B cell (primary cell): ENCODE results near the gene KLK1. TPM values are rescaled to one million over a fixed set of nuclear protein-coding genes. Genes with fewer than 3 reads are reported as not detected.

Experiments
- ATAC-seq: fragments of 200-7000 bp; cut with Tn5 transposase; one replicate; pipeline ENCODE4 v1.10.0; 2021; ENCODE audit warnings: low read depth, mild to moderate bottlenecking, moderate number of reproducible peaks, moderate library complexity
- CTCF ChIA-PET: fragments of 350-600 bp; sonication (Branson Sonifier 250); formaldehyde crosslinking; loops from one replicate; lab custom pipeline; 2021; ENCODE audit warnings: antibody characterized with exemption, inconsistent platforms; lab: Charles Lee
- POLR2A ChIA-PET: fragments of 350-600 bp; sonication (Branson Sonifier 250); formaldehyde crosslinking; loops from one replicate; lab custom pipeline; 2021; ENCODE audit warnings: antibody characterized with exemption; lab: Charles Lee
- DNase-seq: peaks from one replicate; pipeline ENCODE4 v3.0.0; 2013
- H2AFZ ChIP-seq: 2 replicates; pipeline ENCODE4 v1.6.1; 2012; ENCODE audit warnings: mild to moderate bottlenecking, low read depth, low read length; ENCODE audit not compliant: insufficient read depth, poor library complexity, severe bottlenecking
- H3K27ac ChIP-seq, 2 donors: 1 replicate in 1 of 2; 2 replicates in 1 of 2; pipeline ENCODE4 v1.5.1; 2012 to 2013; ENCODE audit warnings: low read length in 2 of 2, mild to moderate bottlenecking in 2 of 2, moderate library complexity in 1 of 2
- H3K27me3 ChIP-seq, 4 experiments: fragments of 200-600 bp in 1 of 4; sonication (generic) in 1 of 4; replicated peaks in 1 of 4; 1 replicate in 2 of 4; 2 replicates in 2 of 4; pipeline versions ENCODE4 v1.6.1 to v1.7.0; 2013 to 2016; ENCODE audit warnings: low read length in 3 of 4, mild to moderate bottlenecking in 2 of 4, mixed read lengths in 1 of 4, moderate library complexity in 1 of 4; ENCODE audit not compliant: insufficient read depth in 4 of 4, control insufficient read depth in 3 of 4; ENCODE audit errors: control extremely low read depth in 1 of 4
- H3K36me3 ChIP-seq, 2 experiments: replicated peaks in 1 of 2; 1 replicate in 1 of 2; 2 replicates in 1 of 2; pipeline versions ENCODE4 v1.6.1 to v1.7.1; 2013; ENCODE audit warnings: low read length in 1 of 2; ENCODE audit not compliant: insufficient read depth in 2 of 2, control insufficient read depth in 1 of 2; ENCODE audit errors: control extremely low read depth in 1 of 2, extremely low read depth in 1 of 2
- H3K4me1 ChIP-seq, 2 donors: fragments of 200-600 bp in 1 of 2; sonication (generic) in 1 of 2; 1 replicate in 1 of 2; 2 replicates in 1 of 2; pipeline versions ENCODE4 v1.5.1 to v1.6.1; 2013 to 2017; ENCODE audit warnings: low read length in 2 of 2; ENCODE audit not compliant: control insufficient read depth in 2 of 2, insufficient read depth in 2 of 2
- H3K4me2 ChIP-seq: replicated peaks from 2 replicates; pipeline ENCODE3; 2012; ENCODE audit warnings: mild to moderate bottlenecking, low read depth, low read length; ENCODE audit not compliant: poor library complexity, severe bottlenecking
- H3K4me3 ChIP-seq, 5 experiments: fragments of 200-600 bp in 1 of 5; sonication (generic) in 1 of 5; 1 replicate in 3 of 5; 2 replicates in 2 of 5; pipeline versions ENCODE4 v1.5.1 to v1.7.0; 2011 to 2016; ENCODE audit warnings: low read length in 4 of 5, mild to moderate bottlenecking in 4 of 5, low read depth in 2 of 5, control low read depth in 1 of 5, moderate library complexity in 1 of 5; ENCODE audit not compliant: insufficient read depth in 1 of 5; ENCODE audit errors: control extremely low read depth in 1 of 5, extremely low read depth in 1 of 5
- H3K79me2 ChIP-seq: fragments of 200-600 bp; sonication (generic); one replicate; pipeline ENCODE4 v1.6.0; 2016; ENCODE audit warnings: low read length; ENCODE audit not compliant: control insufficient read depth, insufficient read depth
- H3K9ac ChIP-seq: fragments of 200-600 bp; sonication (generic); 2 replicates; pipeline ENCODE4 v1.6.1; 2017; ENCODE audit warnings: mild to moderate bottlenecking, low read length, moderate library complexity
- H3K9me3 ChIP-seq, 3 donors: one replicate each; pipeline versions ENCODE4 v1.6.1 to v1.7.1; 2013; ENCODE audit warnings: low read length in 2 of 3; ENCODE audit not compliant: control insufficient read depth in 2 of 3, insufficient read depth in 1 of 3; ENCODE audit errors: control extremely low read depth in 1 of 3
- H4K20me1 ChIP-seq: 2 replicates; pipeline ENCODE4 v1.6.0; 2012; ENCODE audit warnings: mild to moderate bottlenecking, low read length; ENCODE audit not compliant: insufficient read depth, control insufficient read depth, poor library complexity, severe bottlenecking
- H3K27ac Mint-ChIP-seq: one replicate; pipeline ENCODE4 v1.8.0; 2021; ENCODE audit warnings: mixed read lengths
- H3K27me3 Mint-ChIP-seq: one replicate; pipeline ENCODE4 v1.8.0; 2021; ENCODE audit warnings: mixed read lengths
- H3K4me1 Mint-ChIP-seq: one replicate; pipeline ENCODE4 v1.8.0; 2021; ENCODE audit warnings: mixed read lengths
- H3K4me3 Mint-ChIP-seq: one replicate; pipeline ENCODE4 v1.8.0; 2021; ENCODE audit warnings: mixed read lengths
- H3K9me3 Mint-ChIP-seq: one replicate; pipeline ENCODE4 v1.8.0; 2022; ENCODE audit warnings: mixed read lengths; ENCODE audit not compliant: insufficient read depth
- CTCF ChIP-seq: fragments of 200-600 bp; IDR thresholded peaks from one replicate; pipeline ENCODE4 v1.8.0; 2022; ENCODE audit warnings: antibody characterized with exemption, mild to moderate bottlenecking
- EZH2 ChIP-seq: IDR thresholded peaks from 2 replicates; pipeline ENCODE4 v1.6.1; 2012; ENCODE audit warnings: borderline replicate concordance, low read depth, mild to moderate bottlenecking, moderate library complexity, low read length; ENCODE audit not compliant: insufficient read depth, poor library complexity, severe bottlenecking
- WGBS: methylation state at CpG from one replicate; pipeline ENCODE4 v1.1.5; 2013; ENCODE audit warnings: missing lambda C conversion rate; ENCODE audit not compliant: insufficient coverage; 5-methylcytosine and 5-hydroxymethylcytosine counted together
- intact Hi-C: fragments of 100-400 bp; cut with micrococcal nuclease; formaldehyde crosslinking; loops from one replicate; pipeline ENCODE4 v1.10.0; 2022
- polyA plus RNA-seq: library from polyadenylated mRNA; depleted of rRNA; stranded (reverse); fragments of >200 nt; gene quantifications from 2 replicates; pipeline ENCODE4 v1.2.3, GENCODE V29; 2012
- total RNA-seq, 2 donors: library from RNA; stranded (reverse); fragments of 120-200 nt in 1 of 2; gene quantifications; 1 replicate in 1 of 2; 2 replicates in 1 of 2; pipeline versions ENCODE4 v1.2.3 to v1.2.4, GENCODE V29; 2013 to 2022

The KLK1 gene
- total and polyA plus RNA-seq, 2 donors (not counting 1 experiment from before 2014, with no cell fraction given) = 9.5 to 15.2 TPM

GRCh38 chr19:50791594-50792271, 31.9 kb downstream of the KLK1 start:
- Mint-ChIP-seq H3K4me3 (no peak overlapping the region), H3K27ac (no peak overlapping the region), H3K4me1 (peaks cover 10% of the 10 kb centered on the region), H3K27me3 (peaks cover 5% of the 10 kb centered on the region), H3K9me3 (no peaks in the 10 kb centered on the region)
- Histone ChIP-seq H3K27ac (no peak overlapping the region), H4K20me1 (no peaks in the 10 kb centered on the region), H3K9ac (no peak overlapping the region), H3K27me3 (no peaks in the 10 kb centered on the region), H3K36me3 (peaks cover 0 to 5% of the 10 kb centered on the region in 2 experiments), H3K4me3 (no peak overlapping the region), H2AFZ (no peak overlapping the region), H3K9me3 (no peaks in the 10 kb centered on the region), H3K79me2 (no peaks in the 10 kb centered on the region), H3K4me2 (no peak overlapping the region), H3K4me1 (peaks cover 4 to 6% of the 10 kb centered on the region in 2 donors)
- no peak for DNase-seq
- TF ChIP-seq CTCF (no peak), EZH2 (no peak)
- CTCF ChIA-PET = interaction anchor here (2.1 to 5.1 kb wide), 2 partner anchors 8 to 131 kb away, joined by 8 to 29 read pairs; no protein-coding TSS in a partner anchor
- 93% methylated on average over 47 of the region's 47 CpGs for WGBS
- ATAC-seq = no peak
- POLR2A ChIA-PET = interaction anchor here (0.6 to 1.0 kb wide), 3 partner anchors 12 to 440 kb away, joined by 3 read pairs; no protein-coding TSS in a partner anchor
- intact Hi-C loops = no loop called here

DNA sequence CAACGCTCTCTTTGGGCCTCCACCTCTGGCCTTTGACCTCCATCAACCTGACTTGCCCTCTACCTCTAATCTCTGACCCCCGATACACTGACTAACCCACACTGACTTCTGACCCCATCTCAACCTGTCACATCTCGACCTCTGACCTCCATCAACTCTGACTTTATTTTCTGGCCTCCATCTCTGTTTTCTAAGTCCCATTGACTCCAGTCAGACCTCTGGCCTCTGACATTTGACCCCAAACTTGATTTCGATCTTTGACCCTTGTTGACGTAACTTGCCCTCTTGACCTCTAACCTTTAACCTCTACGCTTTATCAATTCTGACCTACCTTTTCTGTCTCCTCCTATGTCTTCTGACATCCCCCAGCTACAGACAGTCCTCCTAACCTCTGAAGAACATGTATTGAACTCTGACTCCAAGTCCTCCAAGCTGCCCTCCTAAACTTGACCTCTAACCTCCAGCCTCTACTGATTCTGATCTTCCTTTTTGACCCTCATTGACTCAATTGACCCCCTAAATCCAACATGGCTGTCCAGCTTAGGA, 32.6 kb downstream of the KLK1 start:
- Mint-ChIP-seq H3K4me3 (no peak overlapping the region), H3K27me3 (peaks cover 5% of the 10 kb centered on the region), H3K27ac (no peak overlapping the region), H3K4me1 (peaks cover 10% of the 10 kb centered on the region), H3K9me3 (no peaks in the 10 kb centered on the region)
- Histone ChIP-seq H3K79me2 (no peaks in the 10 kb centered on the region), H3K9me3 (no peaks in the 10 kb centered on the region), H3K4me3 (no peak overlapping the region), H3K27ac (no peak overlapping the region), H2AFZ (no peak overlapping the region), H4K20me1 (no peaks in the 10 kb centered on the region), H3K4me1 (peaks cover 4 to 6% of the 10 kb centered on the region in 2 donors), H3K4me2 (no peak overlapping the region), H3K27me3 (no peaks in the 10 kb centered on the region), H3K9ac (no peak overlapping the region), H3K36me3 (peaks cover 0 to 3% of the 10 kb centered on the region in 2 experiments)
- DNase-seq = no peak
- ATAC-seq = no peak
- CTCF ChIA-PET = no interaction called here
- intact Hi-C loops = no loop called here
- POLR2A ChIA-PET = no interaction called here
- WGBS = 95% methylated on average over 6 of the region's 6 CpGs
- no peak for TF ChIP-seq EZH2
- no peak for TF ChIP-seq CTCF
